Loucy (cell line): ENCODE results near the gene ALPK1.

Experiments
- H2AFZ ChIP-seq: fragments of 200-600 bp; sonication (generic); 2 replicates; pipeline ENCODE4 v1.6.0; 2016; ENCODE audit warnings: antibody characterized with exemption, mild to moderate bottlenecking, low read length, moderate library complexity
- H3F3A ChIP-seq: fragments of 200-600 bp; 2 replicates; pipeline ENCODE4 v1.6.0; 2016; ENCODE audit warnings: antibody characterized with exemption, low read depth, mild to moderate bottlenecking
- H3K27me3 ChIP-seq: fragments of 200-600 bp; sonication (generic); 2 replicates; pipeline ENCODE4 v1.6.1; 2014; ENCODE audit warnings: low read length, mild to moderate bottlenecking; ENCODE audit not compliant: insufficient read depth, poor library complexity, severe bottlenecking
- H3K36me3 ChIP-seq: fragments of 200-600 bp; sonication (generic); 2 replicates; pipeline ENCODE4 v1.6.1; 2016; ENCODE audit warnings: low read length; ENCODE audit not compliant: insufficient read depth
- H3K4me1 ChIP-seq: fragments of 200-600 bp; sonication (generic); 2 replicates; pipeline ENCODE4 v1.5.1; 2014; ENCODE audit warnings: low read length, mild to moderate bottlenecking; ENCODE audit not compliant: insufficient read depth, poor library complexity, severe bottlenecking
- H3K4me2 ChIP-seq: fragments of 200-600 bp; sonication (generic); 2 replicates; pipeline ENCODE4 v1.6.0; 2014; ENCODE audit warnings: antibody characterized with exemption, low read length, low read depth, mild to moderate bottlenecking; ENCODE audit not compliant: poor library complexity, severe bottlenecking
- H3K4me3 ChIP-seq: fragments of 200-600 bp; sonication (generic); 2 replicates; pipeline ENCODE4 v1.5.1; 2014; ENCODE audit warnings: low read length, mild to moderate bottlenecking, mixed read lengths; ENCODE audit not compliant: poor library complexity, severe bottlenecking
- H3K79me2 ChIP-seq: fragments of 200-600 bp; sonication (generic); 2 replicates; pipeline ENCODE4 v1.6.1; 2014; ENCODE audit warnings: low read length; ENCODE audit not compliant: insufficient read depth
- H3K9ac ChIP-seq: fragments of 200-600 bp; sonication (generic); 2 replicates; pipeline ENCODE4 v1.6.0; 2014; ENCODE audit warnings: mild to moderate bottlenecking, low read depth, low read length, moderate library complexity; ENCODE audit not compliant: poor library complexity, severe bottlenecking
- H3K9me2 ChIP-seq: fragments of 200-600 bp; sonication (generic); replicated peaks from 2 replicates; pipeline ENCODE4 v1.6.1; 2016; ENCODE audit warnings: low read depth, low read length, mixed read lengths
- H3K9me3 ChIP-seq: fragments of 200-600 bp; sonication (generic); 2 replicates; pipeline ENCODE4 v1.6.1; 2014; ENCODE audit warnings: mild to moderate bottlenecking, antibody characterized with exemption, low read length, low read depth; ENCODE audit not compliant: insufficient read depth
- H4K20me1 ChIP-seq: fragments of 200-600 bp; sonication (generic); 2 replicates; pipeline ENCODE4 v1.6.0; 2014; ENCODE audit warnings: antibody characterized with exemption, low read length, mild to moderate bottlenecking; ENCODE audit not compliant: insufficient read depth, poor library complexity, severe bottlenecking
- CTCF ChIP-seq: fragments of 200-600 bp; sonication (generic); conservative IDR thresholded peaks from 2 replicates; pipeline ENCODE4 v1.5.1; 2014; ENCODE audit warnings: mild to moderate bottlenecking, antibody characterized with exemption, low read length
- EZH2phosphoT487 ChIP-seq: fragments of 200-600 bp; IDR thresholded peaks from 2 replicates; pipeline ENCODE4 v1.6.1; 2018; ENCODE audit warnings: antibody characterized with exemption, mild to moderate bottlenecking, moderate library complexity, borderline replicate concordance

Gene ALPK1

GRCh38 chr4:112288455-112288854, 8.7 kb upstream of the ALPK1 start:
- H3K4me1 ChIP-seq: peaks cover 41% of the 10 kb centered on the region
- peaks cover 6% of the 10 kb centered on the region for H4K20me1 ChIP-seq
- no peak overlapping the region for H2AFZ ChIP-seq
- no peaks in the 10 kb centered on the region for H3K9me2 ChIP-seq
- H3K36me3 ChIP-seq: no peaks in the 10 kb centered on the region
- H3K9me3 ChIP-seq: no peaks in the 10 kb centered on the region
- no peaks in the 10 kb centered on the region for H3F3A ChIP-seq
- H3K4me2 ChIP-seq: peak overlapping the region; percentile 31
- no peak overlapping the region for H3K9ac ChIP-seq
- H3K27me3 ChIP-seq: no peaks in the 10 kb centered on the region
- peak overlapping the region; percentile 5 for H3K4me3 ChIP-seq
- TF ChIP-seq EZH2phosphoT487: no peak
- TF ChIP-seq CTCF: no peak
- H3K79me2 ChIP-seq: peaks cover 29% of the 10 kb centered on the region

GRCh38 chr4:112289407-112290253, 7.5 kb upstream of the ALPK1 start:
- Histone ChIP-seq H2AFZ (peak overlapping the region; percentile 27; the same call in 1 of the 2 replicates), H3K27me3 (no peaks in the 10 kb centered on the region), H3K4me1 (peaks cover 32% of the 10 kb centered on the region), H3F3A (no peaks in the 10 kb centered on the region), H3K4me3 (no peak overlapping the region), H3K9ac (no peak overlapping the region), H3K4me2 (no peak overlapping the region), H3K36me3 (no peaks in the 10 kb centered on the region), H3K79me2 (peaks cover 18% of the 10 kb centered on the region), H3K9me3 (no peaks in the 10 kb centered on the region), H3K9me2 (no peaks in the 10 kb centered on the region), H4K20me1 (no peaks in the 10 kb centered on the region)
- no peak for TF ChIP-seq CTCF
- no peak for TF ChIP-seq EZH2phosphoT487

- Histone ChIP-seq H2AFZ (peak overlapping the region; percentile 27; the same call in 1 of the 2 replicates), H4K20me1 (no peaks in the 10 kb centered on the region), H3K36me3 (no peaks in the 10 kb centered on the region), H3K4me3 (no peak overlapping the region), H3K4me1 (peaks cover 26% of the 10 kb centered on the region), H3F3A (no peaks in the 10 kb centered on the region), H3K9me3 (no peaks in the 10 kb centered on the region), H3K4me2 (no peak overlapping the region), H3K9me2 (no peaks in the 10 kb centered on the region), H3K9ac (no peak overlapping the region), H3K79me2 (peaks cover 11% of the 10 kb centered on the region), H3K27me3 (no peaks in the 10 kb centered on the region)
- TF ChIP-seq EZH2phosphoT487 (no peak), CTCF (no peak)
These were observed 6.8 kb upstream of the ALPK1 start for GRCh38 chr4:112290341-112290740.
